GM23338 (cell line): ENCODE data around the gene MYNN. TPM values are rescaled to one million over a fixed set of nuclear protein-coding genes. Genes with fewer than 3 reads are reported as not detected.

Source experiments
- ATAC-seq: fragments of 200-7000 bp; cut with Tn5 transposase; 3 replicates; pipeline ENCODE4 v1.9.1; 2020
- DNase-seq: peaks from one replicate; pipeline ENCODE4 v3.0.0-alpha.2; 2015; ENCODE audit warnings: low spot score
- H2AFZ ChIP-seq: fragments of 200-600 bp; sonication (generic); 2 replicates; pipeline ENCODE4 v1.8.0; 2016; ENCODE audit warnings: antibody characterized with exemption, mild to moderate bottlenecking, moderate library complexity
- H3F3A ChIP-seq: fragments of 200-600 bp; sonication (generic); replicated peaks from 2 replicates; pipeline ENCODE4 v1.8.0; 2017; ENCODE audit warnings: antibody characterized with exemption, mixed run types, low read depth
- H3K27ac ChIP-seq: fragments of 200-600 bp; sonication (generic); 2 replicates; pipeline ENCODE4 v1.6.1; 2016; ENCODE audit warnings: low read depth
- H3K27me3 ChIP-seq: fragments of 200-600 bp; sonication (generic); 2 replicates; pipeline ENCODE4 v1.8.0; 2016; ENCODE audit warnings: mild to moderate bottlenecking, mixed run types, moderate library complexity; ENCODE audit not compliant: insufficient read depth
- H3K36me3 ChIP-seq: fragments of 200-600 bp; sonication (generic); 2 replicates; pipeline ENCODE4 v1.8.0; 2016; ENCODE audit warnings: mild to moderate bottlenecking; ENCODE audit not compliant: insufficient read depth
- H3K4me1 ChIP-seq: fragments of 200-600 bp; sonication (generic); 2 replicates; pipeline ENCODE4 v1.8.0; 2016; ENCODE audit warnings: mild to moderate bottlenecking, moderate library complexity; ENCODE audit not compliant: insufficient read depth
- H3K4me2 ChIP-seq: fragments of 200-600 bp; sonication (generic); 2 replicates; pipeline ENCODE4 v1.7.1; 2017; ENCODE audit warnings: mixed run types
- H3K4me3 ChIP-seq: fragments of 200-600 bp; sonication (generic); 2 replicates; pipeline ENCODE4 v1.6.1; 2016; ENCODE audit warnings: mixed run types
- H3K79me2 ChIP-seq: fragments of 200-600 bp; sonication (generic); replicated peaks from 2 replicates; pipeline ENCODE4 v1.8.0; 2017; ENCODE audit warnings: mild to moderate bottlenecking; ENCODE audit not compliant: insufficient read depth
- H3K9me2 ChIP-seq: fragments of 200-600 bp; sonication (generic); 2 replicates; pipeline ENCODE4 v1.8.0; 2017; ENCODE audit not compliant: insufficient read depth
- H4K20me1 ChIP-seq: fragments of 200-600 bp; sonication (generic); replicated peaks from 2 replicates; pipeline ENCODE4 v1.8.0; 2017; ENCODE audit warnings: mild to moderate bottlenecking; ENCODE audit not compliant: insufficient read depth
- H3K27ac Mint-ChIP-seq: 2 replicates; pipeline ENCODE4 v1.8.0; 2020; ENCODE audit warnings: inconsistent platforms, mild to moderate bottlenecking, moderate library complexity, mixed read lengths
- H3K27me3 Mint-ChIP-seq: 3 replicates; pipeline ENCODE4 v1.8.0; 2022; ENCODE audit warnings: low read depth, mild to moderate bottlenecking, moderate library complexity, mixed read lengths, inconsistent platforms; ENCODE audit not compliant: insufficient read depth, poor library complexity
- H3K36me3 Mint-ChIP-seq: 3 replicates; pipeline ENCODE4 v1.8.0; 2021; ENCODE audit warnings: low read depth, mild to moderate bottlenecking, inconsistent platforms, moderate library complexity, mixed read lengths
- H3K4me1 Mint-ChIP-seq: 3 replicates; pipeline ENCODE4 v1.8.0; 2020; ENCODE audit warnings: mild to moderate bottlenecking, inconsistent platforms, mixed read lengths
- H3K4me3 Mint-ChIP-seq: 3 replicates; pipeline ENCODE4 v1.8.0; 2021; ENCODE audit warnings: moderate library complexity, mild to moderate bottlenecking, inconsistent platforms, mixed read lengths
- H3K9me3 Mint-ChIP-seq: 3 replicates; pipeline ENCODE4 v1.8.0; 2020; ENCODE audit warnings: moderate library complexity, mild to moderate bottlenecking, inconsistent platforms, mixed read lengths
- CREB1 ChIP-seq: fragments of 250-450 bp; sonication (Bioruptor Pico); IDR thresholded peaks from 2 replicates; pipeline ENCODE4 v1.5.0; 2020; ENCODE audit warnings: low read depth, mild to moderate bottlenecking, moderate library complexity
- CTCF ChIP-seq, 2 experiments: fragments of 200-600 bp in 1 of 2; sonication (generic) in 1 of 2; conservative IDR thresholded peaks; 2 replicates each; pipeline versions ENCODE4 v1.5.1 to v1.6.1; 2016 to 2017; ENCODE audit warnings: antibody characterized with exemption in 2 of 2, low read depth in 2 of 2, mild to moderate bottlenecking in 2 of 2, moderate library complexity in 1 of 2
- ETS1 ChIP-seq: IDR thresholded peaks from 2 replicates; pipeline ENCODE4 v1.6.1; 2016; ENCODE audit warnings: antibody characterized with exemption
- EZH2 ChIP-seq: fragments of 200-600 bp; sonication (generic); IDR thresholded peaks from one replicate; pipeline ENCODE4 v1.8.0; 2017; ENCODE audit warnings: antibody characterized with exemption, mild to moderate bottlenecking, low read depth; ENCODE audit not compliant: unreplicated experiment
- JUNB ChIP-seq: IDR thresholded peaks from one replicate; pipeline ENCODE4 v1.6.1; 2016; ENCODE audit warnings: antibody characterized with exemption; ENCODE audit not compliant: unreplicated experiment
- REST ChIP-seq: IDR thresholded peaks from one replicate; pipeline ENCODE4 v1.6.1; 2018; ENCODE audit warnings: antibody characterized with exemption; ENCODE audit not compliant: unreplicated experiment
- STAT1 ChIP-seq: IDR thresholded peaks from one replicate; pipeline ENCODE4 v1.6.1; 2016; ENCODE audit warnings: antibody characterized with exemption; ENCODE audit not compliant: unreplicated experiment
- ZNF114 ChIP-seq: fragments of 250-450 bp; sonication (Bioruptor Pico); IDR thresholded peaks from 2 replicates; pipeline ENCODE4 v1.5.0; 2020; ENCODE audit warnings: mild to moderate bottlenecking, moderate library complexity
- ZNF462 ChIP-seq: fragments of 250-450 bp; sonication (Bioruptor Pico); IDR thresholded peaks from 2 replicates; pipeline ENCODE4 v1.5.0; 2020; ENCODE audit warnings: mild to moderate bottlenecking, moderate library complexity
- polyA plus RNA-seq: library from polyadenylated mRNA; unstranded; fragments of >200 nt; fragmentation: Nextera tagmentation; extraction: Ambion mirVana; gene quantifications from 2 replicates; pipeline ENCODE4 v1.2.1, GENCODE V29; 2016
- total RNA-seq: library from RNA; depleted of rRNA; stranded (reverse); fragments of >200 nt; shearing (Covaris generic); gene quantifications from 2 replicates; pipeline ENCODE4 v1.2.3, GENCODE V29; 2014

Gene MYNN
- total and polyA plus RNA-seq, 2 experiments from 2014 or later, result 14.2 to 19.4 TPM

- no peak overlapping the region for H3K4me3 Mint-ChIP-seq
- no peak overlapping the region for H3K4me3 ChIP-seq
- no peaks in the 10 kb centered on the region for H4K20me1 ChIP-seq
- peaks cover 16% of the 10 kb centered on the region for H3K4me1 ChIP-seq
- H3K27me3 ChIP-seq, result no peaks in the 10 kb centered on the region
- no peak overlapping the region for H3K27ac ChIP-seq
- no peaks in the 10 kb centered on the region for H3K79me2 ChIP-seq
- no peak for ATAC-seq
- H3K36me3 ChIP-seq, result no peaks in the 10 kb centered on the region
- H3K9me2 ChIP-seq, result no peaks in the 10 kb centered on the region
- no peaks in the 10 kb centered on the region for H3K36me3 Mint-ChIP-seq
- TF ChIP-seq STAT1, result no peak
- TF ChIP-seq CTCF (conservative IDR thresholded peaks at IDR 0.05; ENCODE audit: low read depth in 2 of 2), result no peak
- TF ChIP-seq ETS1, result no peak
- TF ChIP-seq JUNB, result no peak
- TF ChIP-seq REST, result no peak
- TF ChIP-seq CREB1 (CRISPR knock-in tag), result no peak
- TF ChIP-seq ZNF114 (CRISPR knock-in tag), result no peak
- no peak for TF ChIP-seq EZH2
- no peak overlapping the region for H3K27ac Mint-ChIP-seq
- H3K4me2 ChIP-seq, result no peak overlapping the region
- no peak for DNase-seq
- H3F3A ChIP-seq, result no peaks in the 10 kb centered on the region
- peaks cover 16% of the 10 kb centered on the region; the same call in 2 of the 3 replicates for H3K4me1 Mint-ChIP-seq
- no peak overlapping the region for H2AFZ ChIP-seq
- no peaks in the 10 kb centered on the region for H3K9me3 Mint-ChIP-seq
- H3K27me3 Mint-ChIP-seq, result no peaks in the 10 kb centered on the region
Measured at GRCh38 chr3:169746924-169747323, 26.3 kb upstream of the MYNN start.

- no peaks in the 10 kb centered on the region for H4K20me1 ChIP-seq
- no peak for TF ChIP-seq ZNF462 (CRISPR knock-in tag)
- no peaks in the 10 kb centered on the region for H3K27me3 Mint-ChIP-seq
- H3K36me3 Mint-ChIP-seq, result no peaks in the 10 kb centered on the region
- H3K36me3 ChIP-seq, result no peaks in the 10 kb centered on the region
- H3K27ac ChIP-seq, result no peak overlapping the region
- no peaks in the 10 kb centered on the region for H3K27me3 ChIP-seq
- no peaks in the 10 kb centered on the region for H3K9me3 Mint-ChIP-seq
- no peak overlapping the region for H3K27ac Mint-ChIP-seq
- ATAC-seq, result no peak
- H3K4me3 Mint-ChIP-seq, result no peak overlapping the region
- no peak overlapping the region for H3K4me3 ChIP-seq
- H3K4me1 Mint-ChIP-seq, result peaks cover 13% of the 10 kb centered on the region; the same call in 2 of the 3 replicates
- H2AFZ ChIP-seq, result peak overlapping the region; percentile 18; the same call in 1 of the 2 replicates
- H3F3A ChIP-seq, result no peaks in the 10 kb centered on the region
- H3K4me1 ChIP-seq, result peaks cover 8% of the 10 kb centered on the region
- DNase-seq, result no peak
- no peaks in the 10 kb centered on the region for H3K79me2 ChIP-seq
- H3K4me2 ChIP-seq, result no peak overlapping the region
- H3K9me2 ChIP-seq, result no peaks in the 10 kb centered on the region
Measured at GRCh38 chr3:169748670-169749069, 24.5 kb upstream of the MYNN start.
